HL-60 (cell line): Measurements from ENCODE around the gene FIS1.

Source experiments
- GABPA ChIP-seq: IDR thresholded peaks from 2 replicates; pipeline ENCODE4 v1.6.1; 2012; ENCODE audit warnings: low read depth
- POLR2AphosphoS5 ChIP-seq: IDR thresholded peaks from 2 replicates; pipeline ENCODE4 v1.6.1; 2012; ENCODE audit warnings: low read depth
- TF ChIP-seq, protein P1 (sequence below): IDR thresholded peaks from one replicate; pipeline ENCODE4 v1.5.1; 2011; ENCODE audit warnings: low read length, control low read depth, inconsistent platforms; ENCODE audit not compliant: insufficient read depth
- TF ChIP-seq, protein P2 (sequence below): IDR thresholded peaks from 2 replicates; pipeline ENCODE4 v1.6.1; 2012; ENCODE audit warnings: low read depth; ENCODE audit not compliant: insufficient replicate concordance

DNA sequence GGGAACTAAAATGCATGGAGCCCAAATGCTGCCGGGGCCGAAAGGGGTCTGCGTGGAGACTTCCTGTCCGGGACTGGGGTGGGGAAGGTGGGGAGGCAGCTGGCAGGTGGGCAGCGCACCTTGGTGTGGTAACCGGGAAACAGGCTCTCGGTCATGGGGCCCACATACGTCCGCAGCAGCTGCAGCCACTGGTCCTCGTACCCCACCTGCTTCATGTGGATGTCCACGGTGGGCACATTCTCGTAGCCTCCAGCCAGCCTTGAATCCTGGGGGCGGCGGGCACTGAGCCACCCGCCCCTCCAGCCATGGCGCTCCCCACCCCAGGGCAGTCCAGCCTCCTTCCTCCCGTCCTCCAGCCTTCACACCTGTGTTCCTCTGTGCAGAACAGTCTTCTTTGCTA is 37.4 kb downstream of the FIS1 start:
- TF ChIP-seq, protein P1, sequence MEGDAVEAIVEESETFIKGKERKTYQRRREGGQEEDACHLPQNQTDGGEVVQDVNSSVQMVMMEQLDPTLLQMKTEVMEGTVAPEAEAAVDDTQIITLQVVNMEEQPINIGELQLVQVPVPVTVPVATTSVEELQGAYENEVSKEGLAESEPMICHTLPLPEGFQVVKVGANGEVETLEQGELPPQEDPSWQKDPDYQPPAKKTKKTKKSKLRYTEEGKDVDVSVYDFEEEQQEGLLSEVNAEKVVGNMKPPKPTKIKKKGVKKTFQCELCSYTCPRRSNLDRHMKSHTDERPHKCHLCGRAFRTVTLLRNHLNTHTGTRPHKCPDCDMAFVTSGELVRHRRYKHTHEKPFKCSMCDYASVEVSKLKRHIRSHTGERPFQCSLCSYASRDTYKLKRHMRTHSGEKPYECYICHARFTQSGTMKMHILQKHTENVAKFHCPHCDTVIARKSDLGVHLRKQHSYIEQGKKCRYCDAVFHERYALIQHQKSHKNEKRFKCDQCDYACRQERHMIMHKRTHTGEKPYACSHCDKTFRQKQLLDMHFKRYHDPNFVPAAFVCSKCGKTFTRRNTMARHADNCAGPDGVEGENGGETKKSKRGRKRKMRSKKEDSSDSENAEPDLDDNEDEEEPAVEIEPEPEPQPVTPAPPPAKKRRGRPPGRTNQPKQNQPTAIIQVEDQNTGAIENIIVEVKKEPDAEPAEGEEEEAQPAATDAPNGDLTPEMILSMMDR: no peak
- TF ChIP-seq POLR2AphosphoS5 (no peak), GABPA (no peak)
- TF ChIP-seq, protein P2, sequence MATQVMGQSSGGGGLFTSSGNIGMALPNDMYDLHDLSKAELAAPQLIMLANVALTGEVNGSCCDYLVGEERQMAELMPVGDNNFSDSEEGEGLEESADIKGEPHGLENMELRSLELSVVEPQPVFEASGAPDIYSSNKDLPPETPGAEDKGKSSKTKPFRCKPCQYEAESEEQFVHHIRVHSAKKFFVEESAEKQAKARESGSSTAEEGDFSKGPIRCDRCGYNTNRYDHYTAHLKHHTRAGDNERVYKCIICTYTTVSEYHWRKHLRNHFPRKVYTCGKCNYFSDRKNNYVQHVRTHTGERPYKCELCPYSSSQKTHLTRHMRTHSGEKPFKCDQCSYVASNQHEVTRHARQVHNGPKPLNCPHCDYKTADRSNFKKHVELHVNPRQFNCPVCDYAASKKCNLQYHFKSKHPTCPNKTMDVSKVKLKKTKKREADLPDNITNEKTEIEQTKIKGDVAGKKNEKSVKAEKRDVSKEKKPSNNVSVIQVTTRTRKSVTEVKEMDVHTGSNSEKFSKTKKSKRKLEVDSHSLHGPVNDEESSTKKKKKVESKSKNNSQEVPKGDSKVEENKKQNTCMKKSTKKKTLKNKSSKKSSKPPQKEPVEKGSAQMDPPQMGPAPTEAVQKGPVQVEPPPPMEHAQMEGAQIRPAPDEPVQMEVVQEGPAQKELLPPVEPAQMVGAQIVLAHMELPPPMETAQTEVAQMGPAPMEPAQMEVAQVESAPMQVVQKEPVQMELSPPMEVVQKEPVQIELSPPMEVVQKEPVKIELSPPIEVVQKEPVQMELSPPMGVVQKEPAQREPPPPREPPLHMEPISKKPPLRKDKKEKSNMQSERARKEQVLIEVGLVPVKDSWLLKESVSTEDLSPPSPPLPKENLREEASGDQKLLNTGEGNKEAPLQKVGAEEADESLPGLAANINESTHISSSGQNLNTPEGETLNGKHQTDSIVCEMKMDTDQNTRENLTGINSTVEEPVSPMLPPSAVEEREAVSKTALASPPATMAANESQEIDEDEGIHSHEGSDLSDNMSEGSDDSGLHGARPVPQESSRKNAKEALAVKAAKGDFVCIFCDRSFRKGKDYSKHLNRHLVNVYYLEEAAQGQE: no peak
